Measurements from ENCODE around the gene TRMT1. TPM values are rescaled to one million over a fixed set of nuclear protein-coding genes. Genes with fewer than 3 reads are reported as not detected.
A peak's percentile ranks its signal among the peaks of the same experiment; 100 is the strongest.

Gene TRMT1
- total RNA-seq, 4 donors from 2014 or later = 23.2 to 99.4 (median 33.6) TPM

GRCh38 chr19:13095393-13095784 is 21.2 kb downstream of the TRMT1 start:
- Histone ChIP-seq H3K27ac (peak overlapping the region; percentile 87 to 93), H3K36me3 (no peaks in the 10 kb centered on the region), H3K4me1 (peaks cover 19 to 53% of the 10 kb centered on the region in 2 donors), H3K4me3 (no peak overlapping the region), H3K9me3 (no peaks in the 10 kb centered on the region), H3K27me3 (no peaks in the 10 kb centered on the region)
- no peak for TF ChIP-seq CTCF (IDR thresholded peaks at IDR 0.05)
- DNase-seq = no peak
- intact Hi-C loops (cut with DNase I; ENCODE audit: low total_unique reads) = no loop called here

GRCh38 chr19:13094771-13095392 is 21.7 kb downstream of the TRMT1 start:
- H3K4me3 ChIP-seq = no peak overlapping the region

GRCh38 chr19:13094106-13094504 is 22.4 kb downstream of the TRMT1 start:
- H3K36me3 ChIP-seq = no peaks in the 10 kb centered on the region
- intact Hi-C loops (cut with DNase I; ENCODE audit: low total_unique reads) = loop anchor here (5.0 kb wide), 1 partner anchor 117 kb away; no protein-coding TSS in a partner anchor
- H3K9me3 ChIP-seq = no peaks in the 10 kb centered on the region
- TF ChIP-seq POLR2A (IDR thresholded peaks at IDR 0.05) (no peak), CTCF (IDR thresholded peaks at IDR 0.05) (no peak)
- peaks cover 24 to 55% of the 10 kb centered on the region in 2 donors for H3K4me1 ChIP-seq
- DNase-seq = peak; percentile 46 to 61
- H3K27ac ChIP-seq = peak overlapping the region; percentile 87 to 93
- no peaks in the 10 kb centered on the region for H3K27me3 ChIP-seq
- H3K4me3 ChIP-seq = no peak overlapping the region

More at GRCh38 chr19:13094771-13095392, 21.7 kb downstream of the TRMT1 start:
- Histone ChIP-seq H3K4me1 (peaks cover 23 to 56% of the 10 kb centered on the region in 2 donors), H3K36me3 (no peaks in the 10 kb centered on the region), H3K27ac (peak overlapping the region; percentile 87 to 93), H3K9me3 (no peaks in the 10 kb centered on the region), H3K27me3 (no peaks in the 10 kb centered on the region)
- no peak for DNase-seq
- TF ChIP-seq POLR2A (IDR thresholded peaks at IDR 0.05) = no peak
- TF ChIP-seq CTCF (IDR thresholded peaks at IDR 0.05) = no peak
- intact Hi-C loops (cut with DNase I; ENCODE audit: low total_unique reads) = loop anchor here (5.0 kb wide), 1 partner anchor 118 kb away; no protein-coding TSS in a partner anchor

- peak; percentile 96 to 98 (median 97) for TF ChIP-seq CTCF (IDR thresholded peaks at IDR 0.05)
- TF ChIP-seq POLR2A (IDR thresholded peaks at IDR 0.05) = peak in 1 of 2 donors; percentile 23
- Histone ChIP-seq H3K9me3 (no peaks in the 10 kb centered on the region), H3K36me3 (no peaks in the 10 kb centered on the region), H3K27ac (peak overlapping the region; percentile 87 to 93), H3K27me3 (no peaks in the 10 kb centered on the region), H3K4me1 (peaks cover 24 to 50% of the 10 kb centered on the region in 2 donors), H3K4me3 (no peak overlapping the region)
- DNase-seq = peak; percentile 85 to 91
- intact Hi-C loops (cut with DNase I; ENCODE audit: low total_unique reads) = loop anchor here (5.0 kb wide), 1 partner anchor 116 kb away; no protein-coding TSS in a partner anchor
Measured at GRCh38 chr19:13093407-13094105, 23.0 kb downstream of the TRMT1 start.

All from uterus (tissue), 4 donors.